SK-N-SH (cell line): ENCODE data around the gene TMEM231. TPM values are rescaled to one million over a fixed set of nuclear protein-coding genes. Genes with fewer than 3 reads are reported as not detected.

ENCODE experiments used
- CTCF ChIA-PET: fragments of 300-600, 350-600 bp; formaldehyde crosslinking; extraction: SDS; loops from one replicate; lab custom pipeline; 2021; lab: Yijun Ruan, JAX
- POLR2A ChIA-PET: fragments of 350-600 bp; sonication (Branson Sonifier 250); formaldehyde crosslinking; extraction: SDS; loops from one replicate; lab custom pipeline; 2020; ENCODE audit warnings: antibody characterized with exemption, inconsistent platforms; lab: Yijun Ruan, JAX
- DNase-seq: peaks from one replicate; pipeline ENCODE4 v3.0.0; 2012
- H2AFZ ChIP-seq: fragments of 200-600 bp; sonication (generic); 2 replicates; pipeline ENCODE4 v1.8.1; 2016; ENCODE audit warnings: antibody characterized with exemption, mild to moderate bottlenecking, low read depth
- H3F3A ChIP-seq: fragments of 200-600 bp; sonication (generic); replicated peaks from 2 replicates; pipeline ENCODE3; 2016; ENCODE audit warnings: antibody characterized with exemption, mild to moderate bottlenecking; ENCODE audit not compliant: insufficient read depth
- H3K27ac ChIP-seq, 2 experiments: fragments of 200-500 bp in 1 of 2; fragments of 200-600 bp in 1 of 2; sonication (Bioruptor generic) in 1 of 2; sonication (generic), shearing (Covaris generic) in 1 of 2; 2 replicates each; pipeline versions ENCODE4 v1.5.1 to v1.6.1; 2014 to 2016; ENCODE audit warnings: low read depth in 2 of 2, inconsistent platforms in 1 of 2, low read length in 1 of 2, mild to moderate bottlenecking in 1 of 2, mixed read lengths in 1 of 2
- H3K27me3 ChIP-seq: fragments of 200-600 bp; sonication (generic), shearing (Covaris generic); 2 replicates; pipeline ENCODE4 v1.6.1; 2016; ENCODE audit warnings: mixed run types; ENCODE audit not compliant: insufficient read depth
- H3K36me3 ChIP-seq, 2 experiments: fragments of 200-500 bp in 1 of 2; fragments of 200-600 bp in 1 of 2; sonication (Bioruptor generic) in 1 of 2; sonication (generic) in 1 of 2; replicated peaks in 1 of 2; 2 replicates each; pipeline versions ENCODE3 to v1.5.1; 2014 to 2016; ENCODE audit warnings: low read length in 1 of 2, mild to moderate bottlenecking in 1 of 2; ENCODE audit not compliant: insufficient read depth in 2 of 2, control insufficient read depth in 1 of 2
- H3K4me1 ChIP-seq, 2 experiments: fragments of 200-500 bp in 1 of 2; fragments of 200-600 bp in 1 of 2; sonication (Bioruptor generic) in 1 of 2; sonication (generic), shearing (Covaris generic) in 1 of 2; 2 replicates each; pipeline versions ENCODE4 v1.5.1 to v1.6.1; 2014 to 2016; ENCODE audit warnings: low read depth in 1 of 2, low read length in 1 of 2, mixed run types in 1 of 2; ENCODE audit not compliant: insufficient read depth in 2 of 2, control insufficient read depth in 1 of 2
- H3K4me2 ChIP-seq: fragments of 200-600 bp; sonication (generic), shearing (Covaris generic); 2 replicates; pipeline ENCODE4 v1.6.1; 2017; ENCODE audit warnings: mixed run types
- H3K4me3 ChIP-seq, 2 experiments: fragments of 200-500 bp in 1 of 2; fragments of 200-600 bp in 1 of 2; sonication (Bioruptor generic) in 1 of 2; sonication (generic), shearing (Covaris generic) in 1 of 2; 2 replicates each; pipeline versions ENCODE4 v1.5.1 to v1.8.1; 2014 to 2016; ENCODE audit warnings: low read depth in 2 of 2, inconsistent platforms in 1 of 2, low read length in 1 of 2, mild to moderate bottlenecking in 1 of 2, mixed read lengths in 1 of 2, moderate library complexity in 1 of 2
- H3K79me2 ChIP-seq: fragments of 200-600 bp; sonication (generic); 2 replicates; pipeline ENCODE4 v1.8.1; 2017; ENCODE audit warnings: mild to moderate bottlenecking; ENCODE audit not compliant: insufficient read depth
- H3K9ac ChIP-seq: fragments of 200-600 bp; sonication (generic); 2 replicates; pipeline ENCODE4 v1.6.1; 2017; ENCODE audit warnings: mixed run types
- H3K9me2 ChIP-seq: fragments of 200-600 bp; sonication (generic); 2 replicates; pipeline ENCODE4 v1.6.1; 2017; ENCODE audit warnings: mixed run types
- H3K9me3 ChIP-seq: fragments of 200-600 bp; sonication (generic); 2 replicates; pipeline ENCODE4 v1.6.1; 2017; ENCODE audit warnings: mixed run types, mild to moderate bottlenecking, moderate library complexity
- H4K20me1 ChIP-seq: fragments of 200-600 bp; sonication (generic); 2 replicates; pipeline ENCODE4 v1.6.1; 2017; ENCODE audit warnings: mild to moderate bottlenecking, mixed run types; ENCODE audit not compliant: insufficient read depth
- CHD2 ChIP-seq: fragments of 150-350 bp; IDR thresholded peaks from 2 replicates; pipeline ENCODE4 v1.6.1; 2018; ENCODE audit warnings: low read length; ENCODE audit not compliant: partially characterized antibody
- ELF1 ChIP-seq: IDR thresholded peaks from 2 replicates; pipeline ENCODE4 v1.4.0; 2012
- EP300 ChIP-seq, 2 experiments: IDR thresholded peaks; 2 replicates each; pipeline versions ENCODE4 v1.4.0 to v1.6.1; 2012; ENCODE audit warnings: borderline replicate concordance in 1 of 2, low read depth in 1 of 2, low read length in 1 of 2
- FOXJ3 ChIP-seq: sonication (generic); formaldehyde crosslinking; IDR thresholded peaks from 2 replicates; pipeline ENCODE4 v1.5.1; 2020; ENCODE audit warnings: mild to moderate bottlenecking, missing genetic modification reagents
- FOXM1 ChIP-seq: IDR thresholded peaks from 2 replicates; pipeline ENCODE4 v1.4.0; 2012; ENCODE audit warnings: low read depth, mild to moderate bottlenecking
- JUND ChIP-seq: IDR thresholded peaks from 2 replicates; pipeline ENCODE4 v1.4.0; 2012
- MEF2A ChIP-seq: IDR thresholded peaks from 2 replicates; pipeline ENCODE4 v1.4.0; 2012; ENCODE audit warnings: low read depth, borderline replicate concordance
- RAD21 ChIP-seq: IDR thresholded peaks from 2 replicates; pipeline ENCODE4 v1.6.1; 2012; ENCODE audit warnings: mild to moderate bottlenecking, low read length
- RCOR1 ChIP-seq: fragments of 150-350 bp; IDR thresholded peaks from 2 replicates; pipeline ENCODE4 v1.6.1; 2017; ENCODE audit warnings: antibody characterized with exemption, low read length
- SMC3 ChIP-seq: IDR thresholded peaks from 2 replicates; pipeline ENCODE4 v1.6.1; 2012; ENCODE audit warnings: low read depth, low read length, improper control_type of control experiment
- TAF1 ChIP-seq: IDR thresholded peaks from 2 replicates; pipeline ENCODE4 v1.6.1; 2012; ENCODE audit warnings: low read depth, mild to moderate bottlenecking, low read length, moderate library complexity, borderline replicate concordance
- WGBS: methylation state at CpG from one replicate; pipeline ENCODE4 v1.1.6; 2017; ENCODE audit warnings: low lambda C conversion rate; 5-methylcytosine and 5-hydroxymethylcytosine counted together
- polyA plus RNA-seq, 3 experiments: library from polyadenylated mRNA; depleted of rRNA; stranded (reverse); fragments of >200 nt; gene quantifications; 2 replicates each; pipeline ENCODE4 v1.2.3, GENCODE V29; 2012
- TF ChIP-seq, protein P1 (sequence below): fragments of 200-600 bp; sonication (generic); IDR thresholded peaks from 2 replicates; pipeline ENCODE4 v1.6.1; 2017; ENCODE audit warnings: antibody characterized with exemption, mild to moderate bottlenecking, moderate library complexity

The TMEM231 gene
- polyA plus RNA-seq, 1 of the 3 experiments (the other 2 are of a cell fraction), result 18.1 TPM

DNA sequence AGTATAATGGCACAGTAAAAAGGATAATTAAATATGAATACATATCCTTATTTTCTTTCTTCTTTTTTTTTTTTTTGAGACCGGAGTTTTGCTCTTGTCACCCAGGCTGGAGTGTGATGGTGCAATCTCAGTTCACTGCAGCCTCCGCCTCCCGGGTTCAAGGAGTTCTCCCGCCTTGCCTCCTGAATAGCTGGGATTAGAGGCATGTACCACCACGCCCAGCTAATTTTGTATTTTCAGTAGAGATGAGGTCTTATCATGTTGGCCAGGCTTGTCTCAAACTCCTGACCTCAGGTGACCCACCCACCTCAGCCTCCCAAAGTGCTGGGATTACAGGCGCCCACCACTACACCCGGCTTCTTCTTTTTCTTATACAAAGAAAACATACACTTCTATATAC lies 22.2 kb upstream of the TMEM231 start:
- H3K36me3 ChIP-seq, result peaks cover 31 to 59% of the 10 kb centered on the region in 2 experiments
- H3K4me2 ChIP-seq, result no peak overlapping the region
- no peak overlapping the region for H3K27ac ChIP-seq
- no peak for DNase-seq
- no peak overlapping the region for H3K9ac ChIP-seq
- H3K4me1 ChIP-seq, result no peaks in the 10 kb centered on the region
- WGBS, result 94% methylated on average over 7 of the region's 7 CpGs
- no peaks in the 10 kb centered on the region for H3K9me3 ChIP-seq
- H3F3A ChIP-seq, result no peaks in the 10 kb centered on the region
- H3K79me2 ChIP-seq, result peaks cover 8% of the 10 kb centered on the region
- no peak for TF ChIP-seq RAD21
- TF ChIP-seq FOXM1, result no peak
- TF ChIP-seq JUND, result no peak
- TF ChIP-seq MEF2A, result no peak
- H2AFZ ChIP-seq, result no peak overlapping the region
- H3K9me2 ChIP-seq, result no peaks in the 10 kb centered on the region
- ChIA-PET POLR2A (no interaction called here), CTCF (no interaction called here)
- H3K4me3 ChIP-seq, result no peak overlapping the region
- H4K20me1 ChIP-seq, result no peaks in the 10 kb centered on the region
- H3K27me3 ChIP-seq, result no peaks in the 10 kb centered on the region

DNA sequence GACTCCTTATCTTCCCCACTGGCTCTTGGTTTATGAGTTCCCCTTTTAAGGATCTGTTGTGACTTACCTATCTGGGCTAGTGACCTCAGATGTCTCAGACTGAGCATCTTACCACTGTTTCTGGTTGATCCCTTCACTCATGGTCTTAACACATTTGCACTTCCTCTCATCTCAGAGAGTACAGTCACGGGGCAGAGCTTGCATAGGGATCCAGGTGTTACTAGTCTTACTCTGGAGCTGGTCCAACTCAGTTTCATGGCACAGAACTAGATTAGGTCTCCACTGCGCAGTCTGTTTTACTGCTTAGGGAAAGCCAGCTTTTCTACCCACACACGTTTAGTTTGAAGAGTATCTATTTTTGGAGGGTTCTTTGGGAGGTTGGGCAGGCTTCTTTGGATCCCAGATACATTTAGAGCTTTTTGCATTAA lies 20.3 kb upstream of the TMEM231 start:
- Histone ChIP-seq H3K4me3 (no peak overlapping the region), H3K9ac (no peak overlapping the region), H2AFZ (no peak overlapping the region), H3K4me1 (peaks cover 0 to 2% of the 10 kb centered on the region in 2 experiments; a peak in 1 of 4 replicates), H4K20me1 (no peaks in the 10 kb centered on the region), H3K9me2 (no peaks in the 10 kb centered on the region), H3K27ac (no peak overlapping the region; a peak in 1 of 4 replicates), H3F3A (no peaks in the 10 kb centered on the region), H3K36me3 (peaks cover 36 to 72% of the 10 kb centered on the region in 2 experiments), H3K4me2 (no peak overlapping the region), H3K27me3 (no peaks in the 10 kb centered on the region), H3K79me2 (peaks cover 8% of the 10 kb centered on the region), H3K9me3 (no peaks in the 10 kb centered on the region)
- no peak for DNase-seq
- TF ChIP-seq CHD2 (no peak), ELF1 (no peak)
- TF ChIP-seq, protein P1, sequence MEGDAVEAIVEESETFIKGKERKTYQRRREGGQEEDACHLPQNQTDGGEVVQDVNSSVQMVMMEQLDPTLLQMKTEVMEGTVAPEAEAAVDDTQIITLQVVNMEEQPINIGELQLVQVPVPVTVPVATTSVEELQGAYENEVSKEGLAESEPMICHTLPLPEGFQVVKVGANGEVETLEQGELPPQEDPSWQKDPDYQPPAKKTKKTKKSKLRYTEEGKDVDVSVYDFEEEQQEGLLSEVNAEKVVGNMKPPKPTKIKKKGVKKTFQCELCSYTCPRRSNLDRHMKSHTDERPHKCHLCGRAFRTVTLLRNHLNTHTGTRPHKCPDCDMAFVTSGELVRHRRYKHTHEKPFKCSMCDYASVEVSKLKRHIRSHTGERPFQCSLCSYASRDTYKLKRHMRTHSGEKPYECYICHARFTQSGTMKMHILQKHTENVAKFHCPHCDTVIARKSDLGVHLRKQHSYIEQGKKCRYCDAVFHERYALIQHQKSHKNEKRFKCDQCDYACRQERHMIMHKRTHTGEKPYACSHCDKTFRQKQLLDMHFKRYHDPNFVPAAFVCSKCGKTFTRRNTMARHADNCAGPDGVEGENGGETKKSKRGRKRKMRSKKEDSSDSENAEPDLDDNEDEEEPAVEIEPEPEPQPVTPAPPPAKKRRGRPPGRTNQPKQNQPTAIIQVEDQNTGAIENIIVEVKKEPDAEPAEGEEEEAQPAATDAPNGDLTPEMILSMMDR, result no peak
- CTCF ChIA-PET, result interaction anchor here (0.7 to 1.1 kb wide), 2 partner anchors 45 to 188 kb away, joined by 3 to 4 read pairs; no protein-coding TSS in a partner anchor
- 80% methylated on average over 3 of the region's 3 CpGs for WGBS
- POLR2A ChIA-PET, result interaction anchor here (1.2 kb wide), 1 partner anchor 47 kb away, joined by 3 read pairs; the partner anchor contains the start of gene ADAT1

DNA sequence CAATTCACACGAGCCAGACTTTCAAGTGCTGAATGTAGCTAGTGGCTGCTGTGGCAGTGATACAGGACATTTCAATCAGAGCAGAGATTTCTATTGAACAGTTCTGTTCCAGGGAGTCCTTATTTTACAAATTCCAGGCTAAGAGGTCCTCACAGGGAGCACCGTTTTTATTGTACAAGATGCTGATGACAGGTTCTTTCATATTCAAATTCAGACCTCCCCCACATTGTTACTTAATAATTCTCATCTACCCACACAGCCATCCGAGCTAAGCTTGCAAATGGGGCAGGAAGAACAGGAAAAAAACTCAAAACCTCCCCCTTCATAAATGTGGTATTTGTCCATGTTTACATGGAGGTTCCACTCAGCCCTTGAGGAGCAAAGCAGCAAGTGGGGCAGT lies 19.9 kb upstream of the TMEM231 start:
- Histone ChIP-seq H3K9ac (no peak overlapping the region), H3K27ac (no peak overlapping the region), H3K27me3 (no peaks in the 10 kb centered on the region), H3K4me2 (no peak overlapping the region), H3K4me3 (no peak overlapping the region), H3K4me1 (peaks cover 0 to 2% of the 10 kb centered on the region in 2 experiments; a peak in 1 of 4 replicates), H3F3A (no peaks in the 10 kb centered on the region), H4K20me1 (no peaks in the 10 kb centered on the region), H3K9me3 (no peaks in the 10 kb centered on the region), H2AFZ (no peak overlapping the region), H3K36me3 (peaks cover 36 to 77% of the 10 kb centered on the region in 2 experiments), H3K79me2 (peaks cover 8% of the 10 kb centered on the region), H3K9me2 (no peaks in the 10 kb centered on the region)
- no peak for DNase-seq
- TF ChIP-seq JUND (no peak), RCOR1 (no peak), ELF1 (no peak), SMC3 (no peak), EP300 (IDR thresholded peaks at IDR 0.05; ENCODE audit: borderline replicate concordance in 1 of 2, low read depth in 1 of 2, low read length in 1 of 2) (no peak), FOXJ3 (CRISPR knock-in tag) (no peak), TAF1 (no peak)
- whole genome bisulfite sequencing, result 79% methylated on average over 3 of the region's 3 CpGs
- POLR2A ChIA-PET, result no interaction called here
- CTCF ChIA-PET, result interaction anchor here (0.7 to 1.1 kb wide), 2 partner anchors 46 to 188 kb away, joined by 3 to 4 read pairs; no protein-coding TSS in a partner anchor
